ENCODE data around the gene FSHR. TPM values are rescaled to one million over a fixed set of nuclear protein-coding genes. Genes with fewer than 3 reads are reported as not detected.

FSHR gene
- total RNA-seq, 1 donor from 2014 or later: not detected

GRCh38 chr2:49111456-49111855 is 42.9 kb downstream of the FSHR start:
- TF ChIP-seq, protein P1, sequence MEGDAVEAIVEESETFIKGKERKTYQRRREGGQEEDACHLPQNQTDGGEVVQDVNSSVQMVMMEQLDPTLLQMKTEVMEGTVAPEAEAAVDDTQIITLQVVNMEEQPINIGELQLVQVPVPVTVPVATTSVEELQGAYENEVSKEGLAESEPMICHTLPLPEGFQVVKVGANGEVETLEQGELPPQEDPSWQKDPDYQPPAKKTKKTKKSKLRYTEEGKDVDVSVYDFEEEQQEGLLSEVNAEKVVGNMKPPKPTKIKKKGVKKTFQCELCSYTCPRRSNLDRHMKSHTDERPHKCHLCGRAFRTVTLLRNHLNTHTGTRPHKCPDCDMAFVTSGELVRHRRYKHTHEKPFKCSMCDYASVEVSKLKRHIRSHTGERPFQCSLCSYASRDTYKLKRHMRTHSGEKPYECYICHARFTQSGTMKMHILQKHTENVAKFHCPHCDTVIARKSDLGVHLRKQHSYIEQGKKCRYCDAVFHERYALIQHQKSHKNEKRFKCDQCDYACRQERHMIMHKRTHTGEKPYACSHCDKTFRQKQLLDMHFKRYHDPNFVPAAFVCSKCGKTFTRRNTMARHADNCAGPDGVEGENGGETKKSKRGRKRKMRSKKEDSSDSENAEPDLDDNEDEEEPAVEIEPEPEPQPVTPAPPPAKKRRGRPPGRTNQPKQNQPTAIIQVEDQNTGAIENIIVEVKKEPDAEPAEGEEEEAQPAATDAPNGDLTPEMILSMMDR (IDR thresholded peaks at IDR 0.05; ENCODE audit: insufficient read depth, low read length, poor library complexity, severe bottlenecking): no peak
- Histone ChIP-seq H3K36me3 (ENCODE audit: control insufficient read depth, insufficient read depth, low read length) (no peaks in the 10 kb centered on the region), H3K27me3 (ENCODE audit: control insufficient read depth, insufficient read depth, low read length) (no peaks in the 10 kb centered on the region), H3K4me3 (ENCODE audit: low read depth, low read length) (no peak overlapping the region)
- DNase-seq (ENCODE audit: low read depth): no peak

DNA sequence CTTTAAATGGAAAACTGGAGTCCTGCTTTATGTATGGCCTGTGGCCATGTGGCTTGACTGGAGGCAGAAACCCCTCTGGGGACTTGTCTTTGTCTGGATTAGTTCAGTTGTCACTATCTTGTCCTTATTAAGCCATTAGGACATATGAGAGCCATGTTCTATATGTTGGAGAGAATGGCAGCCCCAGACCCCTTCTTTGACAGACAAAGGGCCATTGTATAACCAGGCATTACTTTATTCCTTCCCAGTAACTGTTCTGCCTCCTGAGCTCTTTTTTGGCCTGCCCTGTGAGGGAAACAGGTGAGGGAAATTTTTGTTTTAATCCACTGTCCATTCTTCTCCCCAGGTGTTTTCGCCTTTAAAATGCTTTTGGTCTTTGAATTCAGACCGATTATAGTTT is 43.3 kb downstream of the FSHR start:
- Histone ChIP-seq H3K4me3 (ENCODE audit: low read depth, low read length) (no peak overlapping the region), H3K36me3 (ENCODE audit: control insufficient read depth, insufficient read depth, low read length) (no peaks in the 10 kb centered on the region), H3K27me3 (ENCODE audit: control insufficient read depth, insufficient read depth, low read length) (no peaks in the 10 kb centered on the region)
- TF ChIP-seq, protein P1 (IDR thresholded peaks at IDR 0.05; ENCODE audit: insufficient read depth, low read length, poor library complexity, severe bottlenecking): no peak
- no peak for DNase-seq (ENCODE audit: low read depth)

GRCh38 chr2:49110571-49110970 is 43.7 kb downstream of the FSHR start:
- no peak overlapping the region for H3K4me3 ChIP-seq (ENCODE audit: low read depth, low read length)
- DNase-seq (ENCODE audit: low read depth): no peak
- no peaks in the 10 kb centered on the region for H3K36me3 ChIP-seq (ENCODE audit: control insufficient read depth, insufficient read depth, low read length)
- H3K27me3 ChIP-seq (ENCODE audit: control insufficient read depth, insufficient read depth, low read length): no peaks in the 10 kb centered on the region
- TF ChIP-seq, protein P1 (IDR thresholded peaks at IDR 0.05; ENCODE audit: insufficient read depth, low read length, poor library complexity, severe bottlenecking): no peak

- Histone ChIP-seq H3K27me3 (ENCODE audit: control insufficient read depth, insufficient read depth, low read length) (no peaks in the 10 kb centered on the region), H3K4me3 (ENCODE audit: low read depth, low read length) (no peak overlapping the region), H3K36me3 (ENCODE audit: control insufficient read depth, insufficient read depth, low read length) (no peaks in the 10 kb centered on the region)
- DNase-seq (ENCODE audit: low read depth): no peak
- TF ChIP-seq, protein P1 (IDR thresholded peaks at IDR 0.05; ENCODE audit: insufficient read depth, low read length, poor library complexity, severe bottlenecking): no peak
These were observed 45.5 kb downstream of the FSHR start for GRCh38 chr2:49108851-49109250.

DNA sequence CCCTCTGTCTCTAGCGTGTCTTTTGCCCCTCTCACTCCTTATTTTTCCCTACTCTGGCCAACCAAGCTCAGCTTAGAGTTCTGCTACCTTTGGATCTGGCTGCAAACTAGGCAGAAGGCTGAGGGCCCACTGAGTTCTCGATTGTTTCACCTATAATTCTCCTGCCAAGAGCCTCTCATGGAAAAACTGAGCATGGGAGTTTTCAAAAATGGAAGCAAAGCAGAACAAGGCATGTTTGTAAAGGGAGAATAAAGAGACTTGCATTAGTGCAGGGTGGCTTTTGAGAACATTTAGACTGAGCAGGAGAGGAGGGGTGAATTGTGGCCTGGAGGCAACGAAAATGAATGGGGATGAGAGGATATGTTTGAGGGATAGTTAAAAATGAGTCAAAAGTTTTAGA is 45.9 kb downstream of the FSHR start:
- DNase-seq (ENCODE audit: low read depth): no peak
- TF ChIP-seq, protein P1 (IDR thresholded peaks at IDR 0.05; ENCODE audit: insufficient read depth, low read length, poor library complexity, severe bottlenecking): no peak
- no peaks in the 10 kb centered on the region for H3K27me3 ChIP-seq (ENCODE audit: control insufficient read depth, insufficient read depth, low read length)
- H3K4me3 ChIP-seq (ENCODE audit: low read depth, low read length): no peak overlapping the region
- H3K36me3 ChIP-seq (ENCODE audit: control insufficient read depth, insufficient read depth, low read length): no peaks in the 10 kb centered on the region

- no peak for DNase-seq (ENCODE audit: low read depth)
- H3K27me3 ChIP-seq (ENCODE audit: control insufficient read depth, insufficient read depth, low read length): no peaks in the 10 kb centered on the region
- TF ChIP-seq, protein P1 (IDR thresholded peaks at IDR 0.05; ENCODE audit: insufficient read depth, low read length, poor library complexity, severe bottlenecking): no peak
- H3K4me3 ChIP-seq (ENCODE audit: low read depth, low read length): no peak overlapping the region
- no peaks in the 10 kb centered on the region for H3K36me3 ChIP-seq (ENCODE audit: control insufficient read depth, insufficient read depth, low read length)
These were observed 48.8 kb downstream of the FSHR start for GRCh38 chr2:49105506-49105905.
